Measurements from ENCODE around the gene STARD3. TPM values are rescaled to one million over a fixed set of nuclear protein-coding genes. Genes with fewer than 3 reads are reported as not detected.

Gene STARD3
- total RNA-seq, 1 donor from 2014 or later, result 40.7 TPM

DNA sequence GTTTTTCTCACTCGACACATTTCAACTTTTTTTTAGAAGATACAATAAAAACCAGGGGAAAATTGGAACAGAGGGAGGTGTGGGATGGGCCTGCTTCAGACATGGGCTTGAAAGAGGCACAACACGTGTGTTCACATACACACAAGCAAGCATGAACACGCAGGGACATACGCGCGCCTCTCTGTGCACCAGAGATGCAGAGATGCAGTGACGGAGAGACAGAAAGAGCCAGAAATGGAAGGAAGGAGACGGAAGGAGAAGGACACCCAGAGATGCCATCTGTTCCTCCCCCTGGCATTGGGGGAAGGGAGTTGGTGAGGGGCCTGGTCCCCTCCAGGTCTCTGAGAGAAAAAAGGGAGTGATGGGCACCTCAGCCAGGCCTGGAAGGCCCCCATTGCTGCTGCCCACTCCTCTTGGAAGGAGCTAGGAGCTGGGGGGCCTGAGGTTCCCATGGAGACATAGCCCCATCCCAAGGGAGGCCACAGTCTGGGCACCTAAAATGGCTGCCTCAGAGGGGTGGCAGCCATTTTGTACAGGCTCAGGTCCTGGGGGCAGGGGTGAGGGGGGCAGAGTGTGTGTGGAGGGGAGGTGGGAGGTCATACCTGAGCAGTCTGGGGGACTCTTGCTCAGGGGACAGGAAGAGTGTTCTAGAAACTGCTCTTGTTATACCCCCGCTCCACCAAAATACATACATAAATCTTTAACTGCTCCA, 25.4 kb upstream of the STARD3 start:
- no peak overlapping the region for H3K4me3 ChIP-seq (ENCODE audit: low read depth, low read length)
- no peak for DNase-seq (ENCODE audit: low read depth)
- TF ChIP-seq, protein P1, sequence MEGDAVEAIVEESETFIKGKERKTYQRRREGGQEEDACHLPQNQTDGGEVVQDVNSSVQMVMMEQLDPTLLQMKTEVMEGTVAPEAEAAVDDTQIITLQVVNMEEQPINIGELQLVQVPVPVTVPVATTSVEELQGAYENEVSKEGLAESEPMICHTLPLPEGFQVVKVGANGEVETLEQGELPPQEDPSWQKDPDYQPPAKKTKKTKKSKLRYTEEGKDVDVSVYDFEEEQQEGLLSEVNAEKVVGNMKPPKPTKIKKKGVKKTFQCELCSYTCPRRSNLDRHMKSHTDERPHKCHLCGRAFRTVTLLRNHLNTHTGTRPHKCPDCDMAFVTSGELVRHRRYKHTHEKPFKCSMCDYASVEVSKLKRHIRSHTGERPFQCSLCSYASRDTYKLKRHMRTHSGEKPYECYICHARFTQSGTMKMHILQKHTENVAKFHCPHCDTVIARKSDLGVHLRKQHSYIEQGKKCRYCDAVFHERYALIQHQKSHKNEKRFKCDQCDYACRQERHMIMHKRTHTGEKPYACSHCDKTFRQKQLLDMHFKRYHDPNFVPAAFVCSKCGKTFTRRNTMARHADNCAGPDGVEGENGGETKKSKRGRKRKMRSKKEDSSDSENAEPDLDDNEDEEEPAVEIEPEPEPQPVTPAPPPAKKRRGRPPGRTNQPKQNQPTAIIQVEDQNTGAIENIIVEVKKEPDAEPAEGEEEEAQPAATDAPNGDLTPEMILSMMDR (conservative IDR thresholded peaks at IDR 0.05; ENCODE audit: low read depth, low read length), result no peak

DNA sequence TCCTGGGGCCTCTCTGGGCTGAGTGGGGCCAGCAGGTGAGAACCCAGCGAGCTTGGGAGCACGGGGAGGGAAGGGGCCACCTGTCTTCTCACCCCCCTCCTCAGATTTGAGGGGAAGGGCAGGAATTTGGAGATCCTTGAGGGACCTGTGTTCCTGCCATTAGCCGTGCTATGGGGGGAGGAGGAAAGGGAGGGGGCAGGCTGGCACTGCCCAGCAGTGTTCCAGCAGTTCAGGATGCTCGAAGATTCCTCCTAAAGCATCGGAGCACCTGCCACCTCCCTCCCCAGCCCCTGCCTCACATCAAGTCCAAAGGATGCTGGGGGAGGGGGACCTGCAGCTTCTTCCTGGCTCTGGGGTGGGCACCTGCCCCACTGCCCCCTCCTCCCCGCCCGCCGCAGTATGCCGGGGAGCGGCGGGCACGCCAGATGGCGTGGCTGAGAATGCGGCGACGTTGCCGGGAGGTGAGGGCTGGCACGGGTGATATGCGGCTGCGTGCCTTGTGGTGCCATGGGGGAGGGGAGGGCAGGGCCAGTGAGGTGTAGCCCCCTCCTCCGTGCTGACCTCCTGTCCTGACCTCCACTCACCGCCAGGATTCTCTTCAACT, 24.6 kb upstream of the STARD3 start:
- TF ChIP-seq, protein P1 (conservative IDR thresholded peaks at IDR 0.05; ENCODE audit: low read depth, low read length), result no peak
- no peak for DNase-seq (ENCODE audit: low read depth)
- no peak overlapping the region for H3K4me3 ChIP-seq (ENCODE audit: low read depth, low read length)

DNA sequence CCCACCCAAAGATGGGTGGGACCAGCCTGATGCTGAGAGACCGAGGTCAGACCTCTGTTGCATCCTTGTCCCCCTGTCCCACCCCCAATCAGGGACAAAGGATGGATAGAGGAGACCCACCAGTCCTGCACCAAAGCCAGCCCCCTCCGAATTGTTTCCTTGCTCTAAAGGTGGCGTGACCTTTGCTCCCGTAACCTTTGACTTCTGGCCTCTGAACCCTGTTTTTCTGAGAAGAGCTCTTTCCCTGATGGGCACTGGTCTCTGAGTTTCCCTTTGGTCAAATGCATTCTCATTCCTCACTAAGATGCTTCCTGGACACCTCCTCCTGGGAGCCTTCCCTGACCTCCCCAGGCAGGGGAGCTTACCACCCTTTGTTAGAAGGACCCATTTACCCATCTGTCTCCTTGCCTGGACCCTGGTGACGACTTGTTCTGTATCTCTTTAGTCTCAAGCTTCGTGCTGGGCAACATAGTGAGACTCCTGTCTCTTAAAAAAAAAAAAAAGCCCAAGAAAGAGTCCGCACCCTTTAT, 23.9 kb upstream of the STARD3 start:
- DNase-seq (ENCODE audit: low read depth), result no peak
- TF ChIP-seq, protein P1 (conservative IDR thresholded peaks at IDR 0.05; ENCODE audit: low read depth, low read length), result no peak
- no peak overlapping the region for H3K4me3 ChIP-seq (ENCODE audit: low read depth, low read length)

DNA sequence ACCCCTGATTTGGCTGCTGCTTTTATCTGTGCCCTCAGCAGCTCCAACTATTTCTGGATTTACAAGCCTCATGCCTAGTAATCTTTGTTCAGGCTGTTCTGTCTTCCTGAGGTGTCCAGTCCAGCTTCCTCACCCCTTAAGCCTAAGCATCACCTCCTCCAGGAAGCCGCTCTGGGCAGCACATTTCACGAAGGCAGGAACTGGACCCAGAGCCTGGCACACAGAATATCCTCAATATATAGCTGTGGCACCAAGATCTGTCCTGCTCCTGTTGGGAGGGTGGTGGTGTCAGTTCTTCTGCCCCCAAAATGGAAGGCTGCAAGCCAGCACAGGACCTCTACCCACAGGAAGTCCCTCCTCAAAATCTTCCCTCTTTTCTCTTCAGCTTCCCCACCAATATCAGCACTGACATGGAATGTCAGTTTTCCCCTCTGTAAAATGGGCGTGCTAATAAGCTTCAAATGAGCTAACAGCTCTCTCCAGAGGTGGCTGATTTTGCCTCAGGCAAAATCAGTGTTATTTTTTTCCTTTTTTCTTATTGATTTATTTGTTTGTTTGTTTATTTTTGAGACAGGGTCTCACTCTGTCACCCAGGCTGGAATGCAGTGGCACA, 22.3 kb upstream of the STARD3 start:
- H3K4me3 ChIP-seq (ENCODE audit: low read depth, low read length), result no peak overlapping the region
- no peak for DNase-seq (ENCODE audit: low read depth)
- TF ChIP-seq, protein P1 (conservative IDR thresholded peaks at IDR 0.05; ENCODE audit: low read depth, low read length), result no peak

DNA sequence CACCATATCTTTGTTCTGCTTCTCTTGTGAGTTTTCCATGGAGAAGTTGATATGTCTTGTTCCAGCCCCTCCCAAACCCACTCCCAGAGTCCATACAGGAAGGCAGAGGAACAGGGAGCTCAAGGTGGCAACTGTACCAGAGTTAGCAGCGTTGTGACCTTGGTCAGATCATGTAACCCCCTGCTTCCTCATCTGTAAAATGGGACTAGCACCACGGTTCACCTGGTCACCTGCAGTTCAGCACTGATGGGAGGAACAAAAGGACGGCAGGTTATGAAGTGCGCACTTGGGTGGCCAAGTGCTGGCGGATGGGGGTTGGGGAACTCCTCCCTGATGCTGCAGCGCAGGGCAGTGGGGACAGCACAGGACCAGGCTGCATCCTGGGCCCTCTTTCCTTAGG, 21.5 kb upstream of the STARD3 start:
- no peak overlapping the region for H3K4me3 ChIP-seq (ENCODE audit: low read depth, low read length)
- TF ChIP-seq, protein P1 (conservative IDR thresholded peaks at IDR 0.05; ENCODE audit: low read depth, low read length), result no peak
- DNase-seq (ENCODE audit: low read depth), result no peak

DNA sequence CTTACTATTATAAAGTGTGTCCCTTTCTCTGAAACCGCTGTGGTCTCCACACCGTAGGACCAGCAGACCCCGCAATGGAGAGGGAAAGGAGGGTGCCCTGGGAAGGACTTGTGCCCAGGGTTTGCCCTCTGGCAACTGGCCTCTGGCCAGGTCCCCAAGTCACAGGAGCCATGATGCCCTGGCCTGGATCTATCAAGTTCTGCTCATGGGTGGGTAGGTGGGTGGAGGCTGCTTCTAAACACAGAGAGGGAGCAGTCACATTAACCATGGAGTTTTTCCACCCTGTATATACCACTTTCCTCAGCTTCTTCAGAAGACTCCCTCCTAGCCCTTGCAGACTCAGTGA, 19.9 kb upstream of the STARD3 start:
- DNase-seq (ENCODE audit: low read depth), result no peak
- TF ChIP-seq, protein P1 (conservative IDR thresholded peaks at IDR 0.05; ENCODE audit: low read depth, low read length), result no peak
- no peak overlapping the region for H3K4me3 ChIP-seq (ENCODE audit: low read depth, low read length)

Data from epithelial cell of proximal tubule (primary cell).